Transverse colon (tissue), 3 donors: ENCODE data around the gene CSNK1G1.

ENCODE experiments used
- POLR2A ChIP-seq: fragments of 450-650 bp; IDR thresholded peaks from one replicate; pipeline ENCODE4 v1.6.1; 2016; ENCODE audit warnings: antibody characterized with exemption, mild to moderate bottlenecking, moderate library complexity
- TF ChIP-seq, protein P1 (sequence below), 5 experiments: fragments of 200-600 bp in 3 of 5; fragments of 450-650 bp in 2 of 5; sonication (generic) in 3 of 5; IDR thresholded peaks; 1 replicate in 2 of 5; 2 replicates in 3 of 5; pipeline ENCODE4 v1.5.1; 2016 to 2017; ENCODE audit warnings: antibody characterized with exemption in 5 of 5, inconsistent platforms in 3 of 5, mild to moderate bottlenecking in 2 of 5, moderate library complexity in 1 of 5

DNA sequence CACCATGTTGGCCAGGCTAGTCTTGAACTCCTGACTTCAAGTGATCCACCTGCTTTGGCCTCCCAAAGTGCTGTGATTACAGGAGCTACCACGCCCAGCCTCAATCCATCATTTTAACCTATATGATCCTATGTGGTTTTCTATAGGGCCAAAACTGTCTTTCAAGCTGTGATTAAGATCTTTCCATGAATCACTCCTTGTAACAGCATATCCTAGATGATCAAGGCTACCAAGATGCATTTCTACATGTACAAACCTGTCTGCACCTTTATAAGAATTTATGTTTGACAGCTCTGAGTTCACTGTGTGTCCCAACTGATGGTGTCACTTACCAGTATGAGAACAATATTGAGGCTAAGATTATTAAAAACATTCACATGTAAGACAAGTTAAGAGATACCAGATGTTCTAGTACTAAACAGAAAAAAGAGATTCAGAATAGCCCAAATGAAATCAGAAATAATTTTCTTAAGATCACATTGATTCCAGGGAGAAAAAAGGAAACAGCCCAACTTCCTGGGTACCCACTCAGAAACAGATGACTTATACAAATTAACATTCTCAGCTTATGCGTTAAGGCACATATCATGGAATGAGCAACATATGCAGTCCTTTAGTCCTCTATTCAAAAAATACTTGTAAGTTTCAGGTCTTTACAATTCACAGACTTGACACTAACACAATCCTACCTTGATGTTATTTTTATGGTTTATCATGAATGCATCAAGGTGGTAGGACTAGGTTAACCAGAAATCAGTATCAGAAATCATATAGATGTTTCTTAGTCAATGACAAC, 168.4 kb downstream of the CSNK1G1 start:
- TF ChIP-seq, protein P1, sequence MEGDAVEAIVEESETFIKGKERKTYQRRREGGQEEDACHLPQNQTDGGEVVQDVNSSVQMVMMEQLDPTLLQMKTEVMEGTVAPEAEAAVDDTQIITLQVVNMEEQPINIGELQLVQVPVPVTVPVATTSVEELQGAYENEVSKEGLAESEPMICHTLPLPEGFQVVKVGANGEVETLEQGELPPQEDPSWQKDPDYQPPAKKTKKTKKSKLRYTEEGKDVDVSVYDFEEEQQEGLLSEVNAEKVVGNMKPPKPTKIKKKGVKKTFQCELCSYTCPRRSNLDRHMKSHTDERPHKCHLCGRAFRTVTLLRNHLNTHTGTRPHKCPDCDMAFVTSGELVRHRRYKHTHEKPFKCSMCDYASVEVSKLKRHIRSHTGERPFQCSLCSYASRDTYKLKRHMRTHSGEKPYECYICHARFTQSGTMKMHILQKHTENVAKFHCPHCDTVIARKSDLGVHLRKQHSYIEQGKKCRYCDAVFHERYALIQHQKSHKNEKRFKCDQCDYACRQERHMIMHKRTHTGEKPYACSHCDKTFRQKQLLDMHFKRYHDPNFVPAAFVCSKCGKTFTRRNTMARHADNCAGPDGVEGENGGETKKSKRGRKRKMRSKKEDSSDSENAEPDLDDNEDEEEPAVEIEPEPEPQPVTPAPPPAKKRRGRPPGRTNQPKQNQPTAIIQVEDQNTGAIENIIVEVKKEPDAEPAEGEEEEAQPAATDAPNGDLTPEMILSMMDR (IDR thresholded peaks at IDR 0.05), result no peak
- no peak for TF ChIP-seq POLR2A
